GM18861 (cell line): ENCODE results near the gene ZNF526.

Source experiments
- ATAC-seq: cut with Tn5 transposase; IDR thresholded peaks from one replicate; pipeline ENCODE4 v1.9.1; 2021; ENCODE audit not compliant: unreplicated experiment

The ZNF526 gene

DNA sequence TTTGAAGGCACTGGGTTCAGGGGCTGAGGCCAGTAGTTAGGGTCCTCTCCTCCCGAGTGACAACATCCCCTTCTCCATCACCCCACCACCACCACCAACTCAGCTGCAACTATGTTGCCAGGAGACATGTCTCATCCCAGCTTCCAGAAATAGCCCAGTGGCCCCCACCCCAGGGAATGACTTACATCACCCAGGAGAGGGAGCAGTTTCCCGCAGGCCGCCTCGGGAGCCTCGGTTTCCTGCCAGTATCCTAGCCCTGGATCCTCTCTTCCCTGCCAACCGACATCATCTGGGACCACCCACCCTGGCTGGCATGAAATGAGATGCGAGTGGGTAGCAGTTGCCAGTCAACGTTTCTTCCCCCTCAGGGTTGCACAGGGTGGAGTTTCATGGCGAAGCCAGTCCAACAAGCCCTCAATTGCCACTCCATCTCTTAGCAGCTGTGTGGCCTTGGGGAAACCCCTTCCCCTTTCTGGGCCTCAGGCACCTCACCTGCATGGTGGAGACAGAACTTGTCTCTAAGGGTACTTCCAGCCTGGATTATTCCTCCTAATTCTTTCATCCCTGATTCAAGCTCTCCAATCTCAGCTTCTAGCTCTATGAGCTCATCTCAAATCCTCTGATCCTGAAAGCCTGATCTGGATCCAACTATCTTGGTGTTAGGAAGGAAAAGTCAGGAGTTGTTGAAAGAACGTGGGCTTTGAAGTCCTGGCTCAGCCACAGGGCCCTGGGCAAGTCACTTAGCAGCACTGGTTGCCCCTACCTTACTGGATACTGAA lies 26.2 kb downstream of the ZNF526 start:
- ATAC-seq, result no peak

DNA sequence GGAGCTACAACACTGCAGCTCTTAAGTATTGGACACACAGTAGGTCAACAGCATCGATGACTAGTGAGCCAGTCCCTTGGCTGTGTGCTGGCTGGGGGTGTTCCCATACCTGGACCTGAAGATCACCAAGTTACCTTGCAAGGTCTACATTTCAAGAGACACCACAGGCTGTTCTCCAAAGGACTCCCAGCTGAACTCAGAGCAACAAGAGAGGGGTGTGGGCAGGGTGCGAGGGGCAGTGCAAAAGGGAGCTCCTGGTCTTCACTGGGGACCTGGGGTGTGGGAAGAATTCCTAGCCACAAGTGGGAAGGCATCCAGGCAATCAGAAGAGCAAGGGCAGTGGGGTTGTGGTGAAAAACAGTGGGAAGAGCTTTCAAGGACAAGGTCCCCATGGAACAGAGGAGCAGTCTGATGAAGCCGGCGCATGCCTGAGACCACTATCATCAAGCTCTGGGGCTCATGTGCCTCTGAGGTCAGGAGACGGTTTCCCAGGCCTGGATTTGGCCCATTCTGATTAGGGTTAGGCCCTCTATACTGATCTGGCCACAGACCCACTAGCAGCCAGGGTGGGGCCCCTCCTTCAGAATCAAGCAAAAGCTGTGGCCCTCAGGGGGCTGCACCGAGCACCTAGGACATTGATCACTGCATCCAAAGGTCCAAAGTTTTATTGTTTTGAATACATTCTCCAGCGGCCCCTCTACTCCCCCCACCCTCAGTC lies 27.0 kb downstream of the ZNF526 start:
- no peak for ATAC-seq

DNA sequence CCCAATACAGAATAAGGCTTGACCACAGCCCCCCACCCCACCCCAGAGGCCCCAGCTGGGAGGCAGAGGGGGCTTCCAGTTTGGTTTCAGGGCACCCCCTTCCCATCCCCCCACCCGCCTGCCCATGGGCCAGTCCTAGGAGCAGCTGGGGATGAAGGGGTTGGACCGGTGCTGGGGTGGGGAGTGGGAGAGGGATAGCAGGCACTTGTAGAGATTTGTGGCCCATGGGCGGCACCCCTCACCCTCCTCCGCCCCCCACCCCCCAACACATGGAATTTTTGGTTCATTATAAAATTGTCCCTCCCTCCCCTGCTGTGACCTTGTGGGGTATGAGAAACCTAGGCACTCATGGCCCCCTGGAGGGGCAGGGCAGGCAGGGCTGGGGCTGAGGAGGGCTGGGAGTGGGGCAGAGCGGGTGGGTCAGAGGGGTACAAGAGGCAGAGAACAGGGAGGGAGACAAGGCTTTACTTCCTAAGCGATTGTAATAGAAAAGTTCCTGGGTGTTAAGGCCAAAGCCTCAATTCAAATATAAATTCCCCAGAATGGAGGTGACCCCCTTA lies 27.6 kb downstream of the ZNF526 start:
- no peak for ATAC-seq

DNA sequence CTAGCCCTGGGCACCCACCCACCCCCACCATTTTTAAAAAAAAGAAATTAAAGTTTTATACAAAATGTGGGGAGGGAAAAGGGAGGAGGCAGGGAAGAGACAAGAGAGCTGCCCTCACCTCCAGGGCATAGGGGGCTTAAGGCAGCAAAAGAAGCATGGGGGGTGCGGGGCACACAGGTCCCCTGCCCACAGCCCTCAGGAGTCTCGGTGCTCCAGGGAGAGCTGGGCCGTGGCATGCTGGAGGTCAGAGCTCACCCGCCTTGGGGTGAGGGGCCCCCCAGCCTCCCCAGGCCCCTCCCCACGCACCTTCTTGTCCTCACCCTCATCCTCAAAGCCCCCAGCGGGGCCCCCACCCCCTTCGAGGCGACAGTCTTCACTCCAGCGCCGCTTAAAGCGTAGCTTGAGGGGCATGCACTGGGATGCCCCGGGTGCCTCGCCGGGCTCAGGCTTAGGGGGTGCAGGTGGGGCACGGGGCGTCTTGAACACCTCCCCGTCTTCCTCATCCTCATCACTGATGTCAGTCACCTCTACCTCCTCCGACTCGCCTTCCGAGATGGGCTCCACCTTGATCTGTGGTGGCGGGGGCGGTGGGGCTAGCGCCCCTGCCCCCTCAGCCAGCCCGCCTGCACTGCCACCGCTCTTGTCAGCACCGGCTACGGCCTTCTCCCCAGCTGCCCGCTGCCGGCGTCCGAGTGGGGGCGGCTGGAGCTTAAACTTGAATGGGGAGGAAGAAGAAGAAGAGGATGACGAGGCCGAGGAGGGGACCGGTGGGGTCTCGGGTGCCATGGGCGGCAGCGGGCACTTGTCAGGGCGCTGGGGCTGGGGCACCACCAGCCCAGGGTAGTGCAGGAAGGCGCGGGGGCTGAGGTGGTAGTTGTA lies 28.4 kb downstream of the ZNF526 start:
- no peak for ATAC-seq

DNA sequence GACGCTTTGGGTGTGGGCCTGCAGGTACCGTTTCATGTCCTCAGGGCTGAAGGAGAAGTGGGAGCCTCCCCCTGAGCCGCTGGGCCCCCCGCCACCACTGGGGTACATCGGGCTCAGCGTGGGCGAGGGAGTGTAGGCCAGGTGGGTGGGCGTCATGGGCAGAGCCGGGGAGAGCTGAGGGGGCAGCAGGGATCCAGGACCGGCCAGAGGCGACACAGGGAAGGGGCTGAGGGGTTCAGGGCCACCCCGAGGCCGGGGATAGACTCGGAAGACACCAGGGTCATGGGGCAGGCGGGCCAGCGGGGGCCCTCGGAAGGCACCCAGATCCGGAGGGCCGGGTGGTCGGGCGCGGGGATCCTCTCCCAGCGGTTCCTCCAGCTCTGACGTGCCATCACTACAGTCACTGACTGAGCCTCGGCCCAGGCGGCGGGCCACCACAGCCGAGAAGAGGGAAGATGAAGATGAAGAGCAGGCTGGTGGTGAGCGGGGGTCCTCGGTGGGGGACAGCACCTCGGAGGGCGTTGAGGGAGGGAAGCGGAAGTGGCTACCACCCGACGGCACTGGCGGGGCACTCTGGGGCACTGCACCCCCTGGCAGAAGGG lies 29.1 kb downstream of the ZNF526 start:
- ATAC-seq, result no peak

DNA sequence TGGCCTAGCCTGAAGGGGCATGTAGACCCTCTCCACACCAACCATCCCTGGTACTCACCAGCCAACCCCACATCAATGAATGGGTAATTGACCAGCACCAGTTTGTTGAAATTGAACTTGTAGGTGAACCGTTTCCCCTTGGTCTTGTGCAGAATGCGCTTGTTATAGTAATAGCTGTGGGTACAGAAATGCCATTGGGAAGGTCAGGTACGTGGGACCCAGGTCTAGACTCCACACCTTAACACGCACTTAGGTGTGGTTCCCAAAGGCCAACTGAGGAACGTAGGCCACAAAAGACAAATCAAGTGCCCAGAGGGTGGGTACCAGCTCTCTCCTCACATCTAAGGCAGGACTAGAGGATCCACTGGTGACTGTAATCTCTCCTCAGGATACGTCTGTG lies 29.7 kb downstream of the ZNF526 start:
- ATAC-seq, result no peak

DNA sequence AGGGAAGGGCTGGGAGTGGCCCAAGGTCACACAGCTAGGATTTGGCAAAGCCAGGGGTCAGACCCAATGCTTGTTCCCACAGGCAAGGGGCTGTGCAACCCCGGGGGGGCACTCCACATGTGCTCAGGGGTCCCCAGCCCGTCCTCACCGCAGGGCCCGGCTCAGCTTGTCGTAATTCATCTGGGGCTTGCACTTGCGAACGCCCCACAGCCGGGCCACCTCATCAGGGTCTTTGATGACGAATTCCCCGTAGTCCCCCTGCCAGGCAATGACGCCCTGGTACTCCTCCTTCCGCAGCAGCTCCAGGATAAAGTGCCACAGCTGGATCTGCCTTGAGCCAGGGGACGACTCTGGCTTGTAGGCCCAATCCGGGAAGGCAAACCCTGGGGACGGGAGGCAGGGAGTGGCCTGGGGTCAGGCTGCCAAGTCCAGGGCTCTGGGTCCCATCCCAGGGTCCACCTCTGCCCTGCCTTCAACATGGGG lies 30.1 kb downstream of the ZNF526 start:
- ATAC-seq, result no peak

DNA sequence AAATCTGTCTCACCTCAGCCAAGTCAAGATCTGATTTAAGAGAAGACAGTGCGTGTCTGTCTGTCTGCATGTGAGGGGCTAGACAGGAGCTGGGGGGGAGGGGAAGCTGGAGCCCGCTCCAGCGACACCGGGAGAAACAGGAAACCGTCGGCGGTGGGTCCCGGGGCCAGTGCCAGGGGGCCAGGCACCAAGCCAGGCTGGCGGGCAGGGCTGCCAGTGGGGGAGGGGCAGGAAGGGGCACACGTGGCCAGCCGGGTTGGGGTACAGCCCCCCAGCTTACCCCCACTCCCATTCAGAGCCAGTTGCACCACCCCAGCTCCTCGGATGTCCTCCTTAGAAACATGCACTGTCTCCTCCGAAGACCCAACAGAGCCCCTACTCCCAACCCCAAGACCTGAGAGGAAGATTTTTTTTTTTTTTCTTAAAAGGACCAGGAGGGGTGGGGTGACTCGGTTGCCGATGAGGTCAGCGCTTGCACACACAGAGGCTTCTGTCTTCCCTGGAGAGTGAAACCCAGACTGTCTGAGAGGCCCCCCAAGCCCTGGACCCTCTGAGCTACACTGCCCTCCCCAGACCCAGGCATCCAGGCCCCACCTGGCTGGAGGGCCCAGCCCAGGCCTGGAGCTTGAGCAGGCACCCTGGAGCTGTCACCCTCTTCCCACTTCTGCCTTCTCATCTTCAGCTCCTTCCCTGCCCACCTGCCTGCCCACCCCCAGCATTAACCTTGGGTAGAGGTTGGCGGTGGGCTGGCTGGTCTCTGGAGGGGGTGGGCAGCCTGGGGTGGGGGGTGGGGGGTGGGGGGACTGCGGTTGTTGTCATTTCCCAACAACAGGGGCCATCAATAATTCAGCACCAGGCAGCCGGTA lies 30.8 kb downstream of the ZNF526 start:
- no peak for ATAC-seq

DNA sequence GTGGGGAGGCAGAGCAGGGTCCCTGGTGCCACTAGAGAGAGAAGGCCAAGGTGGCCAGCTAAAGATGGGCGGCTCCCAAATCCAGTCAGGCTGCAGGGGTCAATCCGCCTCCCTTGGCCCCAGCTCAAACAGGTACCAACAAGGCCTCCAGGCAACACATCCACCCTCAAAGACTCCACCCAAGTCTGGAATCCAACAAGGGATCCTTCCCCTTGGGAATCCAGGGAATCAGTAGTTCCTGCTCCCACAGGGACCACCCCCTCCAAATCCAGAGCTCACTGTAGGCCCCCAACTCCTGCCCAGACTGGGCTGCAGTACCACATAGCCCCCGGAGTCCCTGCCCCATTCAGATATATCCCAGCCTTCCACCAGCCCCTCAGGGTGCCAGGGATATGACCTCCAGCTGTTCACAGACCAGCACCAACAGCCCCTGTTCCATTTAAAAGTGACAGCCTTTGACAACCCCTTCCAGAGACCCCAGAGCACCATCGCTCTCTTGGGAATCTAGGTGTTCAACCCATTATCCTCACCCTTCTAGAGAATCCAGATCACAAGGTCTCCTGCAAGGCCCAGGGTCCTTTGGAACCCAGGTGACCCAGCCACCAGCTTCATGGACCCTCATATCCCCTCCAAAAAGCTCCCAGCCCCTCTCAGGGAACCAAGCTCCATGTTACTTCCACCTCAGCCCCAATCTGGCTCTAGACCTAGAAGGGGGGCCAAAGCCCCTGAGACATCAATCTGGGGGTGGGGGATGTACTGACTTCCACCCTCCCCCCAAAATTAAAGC lies 31.7 kb downstream of the ZNF526 start:
- no peak for ATAC-seq

DNA sequence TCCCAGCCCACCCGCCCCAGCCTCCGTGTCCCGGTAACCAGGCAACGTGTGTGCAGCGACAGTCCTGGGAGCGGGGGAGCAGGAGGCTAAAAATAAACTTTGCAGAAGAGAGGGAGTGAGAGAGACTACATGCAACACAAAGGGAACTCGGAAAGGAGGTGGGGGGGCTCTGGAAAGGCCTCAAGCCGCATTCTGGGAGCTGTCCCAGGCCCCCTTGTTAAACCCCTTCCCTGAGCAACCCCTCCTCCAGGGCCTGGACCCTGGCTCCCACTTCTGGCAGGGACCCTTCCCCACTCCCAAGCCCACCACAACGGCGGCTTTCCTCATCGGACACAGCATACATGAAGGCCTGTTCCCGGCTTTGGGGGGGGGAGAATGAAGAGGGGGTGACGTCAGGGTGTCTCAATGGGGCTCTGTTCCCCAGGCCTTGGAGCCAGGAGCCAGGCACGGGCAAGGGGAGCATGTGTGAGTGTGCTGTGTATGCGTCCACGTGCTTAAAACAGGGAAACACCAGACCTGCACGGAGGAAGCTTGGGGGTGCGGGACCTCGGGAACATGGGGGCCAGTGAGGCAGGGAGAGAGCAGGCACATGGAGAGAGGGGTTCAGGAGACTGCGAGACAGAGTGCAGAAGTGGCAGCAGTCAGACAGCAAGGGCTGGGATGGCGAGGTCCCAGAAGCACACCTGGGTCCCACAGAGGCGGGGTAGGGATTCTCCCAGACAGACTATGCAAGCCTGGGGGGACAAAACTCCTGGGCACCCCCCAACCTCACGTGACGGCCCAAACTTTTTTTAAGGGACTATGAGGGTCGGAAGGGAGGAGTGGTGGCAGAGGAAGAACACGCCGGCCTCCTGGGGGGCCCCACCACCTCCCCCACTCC lies 32.5 kb downstream of the ZNF526 start:
- ATAC-seq, result no peak

DNA sequence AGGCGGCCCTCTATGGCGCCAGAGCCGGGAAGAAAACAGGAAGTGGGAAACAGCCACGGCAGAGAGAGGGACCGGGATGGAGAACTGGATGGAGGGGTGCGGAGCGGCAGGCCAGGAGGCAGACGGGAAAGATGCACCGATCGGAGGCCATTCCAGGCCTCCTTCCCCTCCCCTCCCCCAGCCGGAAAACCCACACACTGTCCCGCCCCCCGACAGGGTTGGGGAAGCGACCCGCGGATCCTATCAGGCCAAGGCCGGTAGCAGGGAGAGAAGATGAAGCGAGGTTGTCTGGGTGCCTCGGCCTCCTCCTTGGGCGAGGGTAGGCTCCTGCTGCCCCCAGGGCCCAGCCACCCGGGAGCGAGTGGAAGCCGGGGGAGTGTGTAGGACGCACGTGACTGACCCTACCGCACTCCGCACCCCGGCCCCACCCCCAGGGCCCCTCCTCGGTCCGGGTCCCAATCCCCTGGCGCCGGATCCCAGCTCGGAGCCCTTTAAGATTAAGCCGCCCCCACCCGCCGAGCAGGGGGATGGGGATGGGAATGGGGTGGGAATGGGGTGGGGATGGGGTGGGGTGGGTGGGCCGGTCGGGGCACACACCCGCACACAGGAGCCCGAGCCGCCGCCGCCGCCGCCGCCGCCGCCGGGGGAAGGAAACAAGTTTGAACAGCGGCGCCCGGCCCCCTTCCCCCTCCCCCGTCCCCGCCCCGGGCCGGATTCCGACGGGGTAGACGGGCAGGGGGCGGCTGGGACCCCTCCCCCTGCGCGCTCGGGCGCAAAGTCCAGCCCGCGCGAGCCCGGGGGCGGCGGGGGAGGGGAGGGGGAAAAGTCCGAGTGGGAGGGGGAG lies 33.4 kb downstream of the ZNF526 start:
- no peak for ATAC-seq

DNA sequence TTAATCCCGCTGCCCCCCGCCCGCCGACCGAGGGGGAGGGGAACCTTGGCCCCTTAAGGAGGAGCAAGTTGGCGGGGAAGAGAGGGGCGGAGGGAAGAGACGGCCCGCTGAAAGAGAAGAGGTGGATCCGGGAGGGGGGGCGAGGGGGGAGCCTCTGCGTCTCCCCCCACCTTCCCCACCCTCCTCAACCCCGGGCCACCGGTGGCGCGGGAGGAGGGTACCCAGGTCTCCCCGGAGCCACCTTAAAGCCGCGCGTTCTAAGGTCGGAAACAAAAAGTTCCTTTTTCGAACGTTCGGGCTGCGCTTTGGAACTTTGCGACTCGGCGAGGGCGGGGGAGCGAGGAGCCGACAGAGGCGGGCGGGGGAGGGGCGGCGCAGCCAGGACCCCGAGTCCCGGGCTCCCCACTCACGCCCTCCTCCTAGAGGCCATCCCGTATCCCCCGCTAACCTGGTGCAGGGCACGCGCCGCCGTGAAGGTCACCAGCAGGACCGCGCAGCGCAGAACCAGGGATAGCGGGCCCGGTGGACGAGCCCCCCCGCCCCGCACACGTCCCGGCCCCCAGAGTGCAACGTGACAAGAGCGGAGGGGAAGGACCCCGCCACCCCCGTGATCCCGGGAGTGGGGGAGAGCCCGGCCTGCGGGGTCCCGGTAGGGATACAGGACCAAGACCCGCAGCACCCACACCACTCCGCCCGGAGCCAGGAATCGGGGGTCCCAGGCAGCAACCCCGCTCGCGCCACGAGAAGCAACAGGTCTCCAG lies 34.2 kb downstream of the ZNF526 start:
- ATAC-seq, result peak; percentile 34

DNA sequence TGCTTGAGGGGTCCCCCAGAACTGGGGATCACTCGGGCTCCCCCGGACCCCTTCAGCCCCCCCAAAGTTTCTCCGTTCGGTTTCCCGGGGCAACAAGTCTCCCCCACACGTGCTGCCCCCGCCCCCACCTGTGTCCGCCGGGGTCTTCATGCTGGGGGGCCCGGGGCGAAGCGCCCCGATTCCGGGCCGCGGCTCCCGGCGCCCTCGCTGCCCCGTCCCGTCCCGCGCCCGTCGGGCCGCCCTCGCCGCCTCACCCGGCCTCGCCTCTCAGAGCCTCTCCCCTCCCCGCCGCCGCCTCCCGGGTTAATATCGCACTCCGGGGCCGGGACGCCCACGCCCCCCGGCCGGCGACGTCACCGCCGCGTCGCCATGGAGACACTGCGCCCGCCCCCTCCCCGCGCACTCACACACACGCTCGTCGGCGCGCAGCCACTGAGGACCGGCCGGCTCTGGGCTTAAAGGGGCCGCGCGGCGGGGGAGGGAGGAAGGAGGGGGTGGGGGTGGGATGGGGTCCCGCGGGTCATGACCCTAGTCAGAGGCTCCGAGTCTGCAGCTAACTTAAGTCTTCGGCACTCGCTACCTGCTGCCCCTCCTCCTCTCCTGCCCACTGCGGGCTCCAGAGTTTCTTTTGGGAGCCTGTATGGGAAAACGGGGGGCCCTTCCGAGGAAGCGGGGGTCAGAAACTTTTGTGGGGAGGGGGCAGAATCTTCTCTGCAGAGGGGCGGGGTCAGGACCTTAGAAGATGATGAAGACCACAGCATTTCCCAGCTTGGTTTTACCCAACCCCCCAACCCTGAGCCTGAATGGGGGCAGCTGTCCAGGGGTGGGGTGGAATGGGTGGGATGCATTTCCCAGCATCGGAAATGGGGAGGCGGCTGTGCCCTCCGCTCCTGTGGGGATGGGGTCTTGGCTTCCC lies 35.0 kb downstream of the ZNF526 start, which contains the start of gene ERF:
ERF (minus strand) TSS at position 279 of the 916 bp plus-strand sequence; CDS start at position 150, 129 bp downstream.
- peak; percentile 42 for ATAC-seq

DNA sequence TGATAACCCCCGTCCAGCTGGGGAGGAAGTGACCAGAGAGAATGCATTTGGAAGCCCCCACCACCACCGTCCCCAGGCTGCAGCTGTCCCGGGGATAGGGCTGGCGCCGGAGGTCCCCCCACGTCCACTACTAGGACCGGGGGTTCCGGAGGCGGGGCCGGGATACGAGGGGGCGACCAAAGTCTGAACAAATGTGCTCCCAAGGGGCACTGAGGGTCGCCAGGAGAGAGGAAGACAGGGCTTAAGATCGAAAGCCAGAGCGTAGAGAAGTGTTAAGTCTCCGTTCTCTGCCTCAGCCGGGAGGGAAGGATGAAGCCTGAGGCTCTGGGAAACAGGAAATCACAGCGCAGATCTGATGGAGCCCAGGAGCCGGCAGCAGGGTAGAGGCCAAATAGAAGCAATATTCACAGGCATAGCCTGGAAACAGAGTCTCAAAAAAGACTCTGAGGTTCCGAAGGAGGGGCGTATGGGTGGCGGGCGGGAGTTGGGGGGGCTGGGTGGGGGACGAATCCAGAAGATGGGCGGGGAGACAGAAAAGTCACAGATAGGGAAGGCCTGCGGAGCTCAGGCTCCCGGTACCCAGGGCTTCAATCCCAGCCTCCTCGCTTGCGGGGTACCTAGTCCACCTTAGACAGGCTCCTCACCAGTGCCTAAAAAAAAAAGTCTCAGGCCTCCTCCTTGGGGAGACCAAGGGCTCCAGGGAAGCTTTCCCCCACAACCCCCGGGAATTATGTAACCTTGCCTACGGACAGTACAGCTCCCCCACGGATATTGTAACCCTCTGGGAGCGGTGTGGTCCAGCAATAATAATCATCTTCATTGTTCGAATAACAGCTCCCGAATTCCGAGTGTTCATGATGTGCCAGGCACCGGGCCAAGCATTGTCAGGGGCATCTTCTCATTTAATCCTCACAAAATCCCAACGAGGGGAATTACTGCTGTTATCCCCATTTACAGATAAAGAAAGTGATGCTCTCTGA lies 35.9 kb downstream of the ZNF526 start:
- no peak for ATAC-seq
